Stimulated activated naive CD4-positive, alpha-beta T cell (primary cell): ENCODE measurements around the gene ACO2.
"Not testable (repeated sequence)": the region's sequence is repeated elsewhere in the genome, so short reads cannot be mapped to it uniquely, and the experiment has no call there.

Experiments
- DNase-seq, 6 experiments: peaks; one replicate each; lab custom pipeline; 2025; lab: John Stamatoyannopoulos, UW

The ACO2 gene

GRCh38 chr22:41540365-41540764 is 71.4 kb downstream of the ACO2 start:
- no peak for DNase-seq

- no peak for DNase-seq
Measured at GRCh38 chr22:41541484-41541883, 72.6 kb downstream of the ACO2 start.

GRCh38 chr22:41542224-41542623 is 73.3 kb downstream of the ACO2 start:
- DNase-seq: no peak

GRCh38 chr22:41543854-41544670 is 75.1 kb downstream of the ACO2 start, which contains the start of gene POLR3H:
TSS of gene POLR3H (minus strand) at chr22:41544470. CDS start at chr22:41544101, 369 bp downstream.
- DNase-seq: peak; percentile 91 to 96 (median 94)

- peak in 1 of 6 experiments; percentile 2 for DNase-seq
Measured at GRCh38 chr22:41544671-41545476, 76.0 kb downstream of the ACO2 start.

GRCh38 chr22:41548830-41549211 is 79.9 kb downstream of the ACO2 start:
- no peak for DNase-seq

- DNase-seq: no peak
Measured at GRCh38 chr22:41550952-41551491, 82.1 kb downstream of the ACO2 start.

GRCh38 chr22:41551877-41552582 is 83.1 kb downstream of the ACO2 start:
- no peak for DNase-seq

- no peak for DNase-seq
Measured at GRCh38 chr22:41555325-41555982, 86.5 kb downstream of the ACO2 start.

GRCh38 chr22:41556561-41556960 is 87.6 kb downstream of the ACO2 start:
- DNase-seq: no peak

GRCh38 chr22:41557401-41558240 is 88.7 kb downstream of the ACO2 start:
- no peak for DNase-seq

GRCh38 chr22:41558241-41558630 is 89.3 kb downstream of the ACO2 start:
- DNase-seq: not testable (repeated sequence)

- no peak for DNase-seq
Measured at GRCh38 chr22:41560095-41560471, 91.2 kb downstream of the ACO2 start.

- no peak for DNase-seq
Measured at GRCh38 chr22:41561335-41561734, 92.4 kb downstream of the ACO2 start.

- no peak for DNase-seq
Measured at GRCh38 chr22:41561788-41562187, 92.9 kb downstream of the ACO2 start.

- no peak for DNase-seq
Measured at GRCh38 chr22:41562461-41562860, 93.5 kb downstream of the ACO2 start.

- no peak for DNase-seq
Measured at GRCh38 chr22:41563051-41563711, 94.3 kb downstream of the ACO2 start.

GRCh38 chr22:41564563-41564962 is 95.6 kb downstream of the ACO2 start:
- DNase-seq: no peak

GRCh38 chr22:41565403-41566054 is 96.6 kb downstream of the ACO2 start:
- no peak for DNase-seq

GRCh38 chr22:41567512-41567768 is 98.5 kb downstream of the ACO2 start:
- DNase-seq: no peak
